Raji (cell line): ENCODE measurements around the gene ADD3.

ENCODE experiments used
- POLR2A ChIP-seq: IDR thresholded peaks from 2 replicates; pipeline ENCODE4 v1.6.1; 2011; ENCODE audit warnings: low read depth, low read length, control low read depth; ENCODE audit not compliant: insufficient read depth

Gene ADD3

GRCh38 chr10:110007701-110008517, at the start of gene ADD3:
Gene ADD3 (plus strand): TSS chr10:110007984. CDS start chr10:110100654, 92,670 bp downstream.
- peak; percentile 68 for TF ChIP-seq POLR2A

GRCh38 chr10:109958059-109958458, 49.7 kb upstream of the ADD3 start:
- TF ChIP-seq POLR2A = no peak

GRCh38 chr10:109959259-109960145, 48.3 kb upstream of the ADD3 start:
- TF ChIP-seq POLR2A = no peak

- TF ChIP-seq POLR2A = no peak
Observed at GRCh38 chr10:109960682-109961081, 47.1 kb upstream of the ADD3 start.

- TF ChIP-seq POLR2A = no peak
Observed at GRCh38 chr10:109961174-109962001, 46.4 kb upstream of the ADD3 start.

- TF ChIP-seq POLR2A = no peak
Observed at GRCh38 chr10:109962247-109962646, 45.5 kb upstream of the ADD3 start.

- TF ChIP-seq POLR2A = no peak
Observed at GRCh38 chr10:109963439-109963838, 44.3 kb upstream of the ADD3 start.

GRCh38 chr10:109964318-109964717, 43.5 kb upstream of the ADD3 start:
- TF ChIP-seq POLR2A = no peak

GRCh38 chr10:109966961-109967738, 40.6 kb upstream of the ADD3 start:
- no peak for TF ChIP-seq POLR2A

- TF ChIP-seq POLR2A = no peak
Observed at GRCh38 chr10:109967739-109968088, 40.1 kb upstream of the ADD3 start.

- TF ChIP-seq POLR2A = no peak
Observed at GRCh38 chr10:109968953-109969759, 38.6 kb upstream of the ADD3 start.

- TF ChIP-seq POLR2A = no peak
Observed at GRCh38 chr10:109969760-109970346, 37.9 kb upstream of the ADD3 start.

GRCh38 chr10:109971634-109972033, 36.1 kb upstream of the ADD3 start:
- no peak for TF ChIP-seq POLR2A
